ENCODE data around the gene RIC3.

The RIC3 gene, protein sequence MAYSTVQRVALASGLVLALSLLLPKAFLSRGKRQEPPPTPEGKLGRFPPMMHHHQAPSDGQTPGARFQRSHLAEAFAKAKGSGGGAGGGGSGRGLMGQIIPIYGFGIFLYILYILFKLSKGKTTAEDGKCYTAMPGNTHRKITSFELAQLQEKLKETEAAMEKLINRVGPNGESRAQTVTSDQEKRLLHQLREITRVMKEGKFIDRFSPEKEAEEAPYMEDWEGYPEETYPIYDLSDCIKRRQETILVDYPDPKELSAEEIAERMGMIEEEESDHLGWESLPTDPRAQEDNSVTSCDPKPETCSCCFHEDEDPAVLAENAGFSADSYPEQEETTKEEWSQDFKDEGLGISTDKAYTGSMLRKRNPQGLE

GRCh38 chr11:8168485-8169257 is at the start of gene RIC3:
Gene RIC3 (minus strand): TSS chr11:8169025. CDS start chr11:8168989, 36 bp downstream.
- peak; percentile 61 to 72 for DNase-seq

DNA sequence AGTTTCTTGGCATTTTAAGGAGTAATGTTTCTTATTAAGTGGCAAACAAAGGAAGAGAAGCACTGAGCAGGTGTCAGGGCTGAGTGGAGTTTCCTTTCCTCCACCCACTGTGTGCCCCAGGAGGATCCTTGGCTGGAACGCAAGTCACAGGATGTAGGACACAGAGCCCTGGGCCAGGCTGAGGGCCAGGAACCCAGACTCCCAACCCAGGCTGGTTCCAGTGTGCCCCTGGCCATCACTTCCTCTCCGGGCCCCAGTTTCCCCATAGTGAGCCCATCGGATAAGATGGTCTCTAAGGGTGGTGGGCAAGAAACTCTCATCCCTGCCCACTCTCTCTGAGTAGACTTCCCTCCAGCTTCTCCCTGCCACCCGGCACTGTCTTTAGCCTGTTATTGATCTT is 49.6 kb upstream of the RIC3 start:
- no peak for DNase-seq

- DNase-seq = no peak
Observed at GRCh38 chr11:8217926-8218325, 49.1 kb upstream of the RIC3 start.

GRCh38 chr11:8217136-8217535 is 48.3 kb upstream of the RIC3 start:
- no peak for DNase-seq

GRCh38 chr11:8213376-8213775 is 44.6 kb upstream of the RIC3 start:
- no peak for DNase-seq

- peak; percentile 66 to 67 for DNase-seq
Observed at GRCh38 chr11:8209208-8209807, 40.5 kb upstream of the RIC3 start.

- no peak for DNase-seq
Observed at GRCh38 chr11:8207080-8208000, 38.5 kb upstream of the RIC3 start.

DNA sequence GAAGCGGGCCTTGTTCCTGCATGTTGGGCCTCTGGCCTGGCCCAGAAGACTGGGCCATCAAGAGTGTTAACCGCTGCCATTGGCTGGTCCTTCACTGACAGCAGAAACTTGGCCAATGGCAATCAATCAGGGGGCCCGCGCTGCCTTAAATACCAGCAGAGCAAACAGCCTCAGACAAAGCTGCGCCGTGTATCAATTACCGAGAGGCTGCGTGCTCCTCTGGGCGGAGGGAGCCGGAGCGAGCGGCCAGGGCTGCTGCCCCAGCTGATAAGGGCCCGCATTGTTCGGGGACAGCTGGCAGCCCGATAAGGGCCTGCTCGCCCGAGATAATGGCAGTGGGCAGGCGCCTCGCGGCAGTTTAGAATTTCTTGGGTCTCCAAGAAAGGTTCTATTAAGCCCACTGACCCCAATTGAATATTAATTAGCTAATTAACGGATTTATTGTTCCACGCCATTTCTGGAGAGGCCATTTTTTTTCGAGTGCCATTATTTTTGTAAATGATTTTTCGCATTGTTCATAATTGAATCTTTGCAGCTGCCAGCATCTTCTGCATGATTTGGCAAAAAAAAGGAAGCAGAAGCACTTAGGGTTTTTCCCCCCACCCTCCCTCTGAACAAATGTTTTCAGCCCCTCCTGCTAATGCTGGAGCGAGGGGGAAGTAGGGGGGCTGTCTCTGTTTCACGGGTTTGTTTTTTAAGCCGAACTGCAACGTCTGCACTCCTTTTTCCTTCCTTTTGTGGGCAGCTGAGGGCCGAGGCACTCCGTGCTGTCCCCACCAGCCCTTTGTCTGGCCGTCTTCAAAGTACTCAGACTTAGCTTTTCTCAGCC is 37.6 kb upstream of the RIC3 start:
- no peak for DNase-seq

DNA sequence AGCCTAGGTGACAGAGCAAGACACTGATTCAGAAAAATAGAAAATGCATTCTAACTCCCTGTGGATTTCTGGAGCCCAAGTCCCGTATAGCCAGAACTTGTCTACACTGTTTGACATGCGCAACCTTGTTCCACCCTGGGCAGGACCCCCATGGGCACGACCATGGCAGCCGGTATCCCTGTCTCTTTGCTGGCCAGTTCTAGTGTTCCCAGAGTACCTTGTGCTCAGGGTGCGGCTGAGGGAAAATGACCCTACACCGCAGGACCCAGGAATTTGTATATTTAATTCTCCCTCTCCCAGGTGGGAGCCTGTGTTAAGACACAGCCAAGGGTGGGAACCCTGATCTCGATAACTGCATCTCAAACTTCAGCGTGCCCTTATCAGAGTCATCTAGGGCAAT is 36.7 kb upstream of the RIC3 start:
- no peak for DNase-seq

GRCh38 chr11:8204596-8204995 is 35.8 kb upstream of the RIC3 start:
- no peak for DNase-seq

DNA sequence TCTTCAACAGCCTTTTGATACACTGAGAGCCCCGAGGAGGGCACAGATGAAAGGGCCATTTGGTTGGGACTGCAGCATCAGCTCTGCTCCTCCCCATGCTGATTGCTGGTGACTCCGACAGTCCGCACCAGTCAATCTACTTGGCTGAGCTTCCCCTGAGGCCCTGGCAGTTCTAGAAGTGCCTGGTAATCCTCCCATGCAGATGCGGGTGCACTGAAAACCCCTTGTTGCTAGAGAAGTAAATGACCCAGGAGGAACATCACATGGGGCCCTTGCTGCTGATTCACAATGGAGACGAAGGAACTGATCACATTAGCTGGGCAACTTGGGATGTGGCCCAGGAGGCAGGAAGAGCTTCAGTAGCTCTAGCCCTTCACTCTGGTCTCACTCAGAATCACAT is 35.2 kb upstream of the RIC3 start:
- DNase-seq = no peak

GRCh38 chr11:8203414-8203715 is 34.5 kb upstream of the RIC3 start:
- no peak for DNase-seq

- no peak for DNase-seq
Observed at GRCh38 chr11:8202516-8203413, 33.9 kb upstream of the RIC3 start.

DNA sequence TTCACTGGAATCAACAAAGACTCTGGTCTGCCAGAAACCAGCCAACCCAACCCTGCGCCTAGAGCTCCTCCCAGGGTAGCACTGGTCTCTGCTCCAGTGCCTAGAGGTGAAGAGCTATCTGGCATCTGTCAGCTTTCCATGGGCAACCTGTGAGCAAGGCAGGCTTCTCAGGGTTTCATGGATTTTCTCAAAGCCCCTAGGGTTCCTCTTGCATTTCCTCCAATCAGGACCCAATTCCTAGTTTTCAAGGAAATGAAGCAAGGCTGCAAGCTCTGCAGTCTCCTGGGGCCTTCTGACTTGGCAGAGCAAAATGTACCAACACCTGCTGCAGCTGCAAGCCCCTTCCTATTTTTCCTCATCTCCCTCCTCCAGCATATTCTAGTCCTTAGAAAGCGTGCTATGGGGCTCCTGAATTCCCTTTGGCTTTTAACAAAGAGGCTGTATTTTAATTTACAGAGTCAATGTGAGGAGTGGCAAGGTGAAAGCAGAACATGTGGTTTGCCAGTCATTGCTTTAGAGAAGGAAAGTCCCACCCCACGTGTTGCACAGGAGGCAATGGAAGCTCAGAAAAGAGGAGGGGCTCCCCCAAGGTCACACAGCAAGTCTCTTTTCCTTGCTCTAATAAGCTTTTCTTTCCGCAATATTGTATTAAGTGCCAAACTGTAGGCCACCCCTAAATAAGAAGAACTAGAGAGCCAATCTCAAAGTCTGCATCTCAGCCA is 33.0 kb upstream of the RIC3 start:
- no peak for DNase-seq

GRCh38 chr11:8199676-8200075 is 30.9 kb upstream of the RIC3 start:
- no peak for DNase-seq

DNA sequence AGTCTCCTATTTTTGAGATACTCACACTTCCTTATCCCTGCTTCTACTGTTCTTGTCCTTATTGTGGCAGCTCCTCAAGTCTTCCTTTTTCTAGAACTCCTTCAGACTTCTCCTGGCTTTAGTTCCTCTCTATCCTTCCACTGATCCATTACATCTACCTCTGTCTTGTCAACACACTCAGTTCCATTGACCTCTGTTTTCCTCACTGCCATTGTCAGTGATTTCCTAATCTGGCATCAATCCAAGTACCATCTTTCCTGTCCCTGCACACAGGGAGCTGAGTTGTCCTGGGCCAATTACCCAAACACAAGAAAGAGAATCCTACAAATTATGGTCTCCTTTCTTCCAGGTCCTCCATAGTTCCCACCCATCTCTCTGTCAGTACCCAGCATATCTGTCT is 27.9 kb upstream of the RIC3 start:
- no peak for DNase-seq

- no peak for DNase-seq
Observed at GRCh38 chr11:8194956-8195355, 26.1 kb upstream of the RIC3 start.

DNA sequence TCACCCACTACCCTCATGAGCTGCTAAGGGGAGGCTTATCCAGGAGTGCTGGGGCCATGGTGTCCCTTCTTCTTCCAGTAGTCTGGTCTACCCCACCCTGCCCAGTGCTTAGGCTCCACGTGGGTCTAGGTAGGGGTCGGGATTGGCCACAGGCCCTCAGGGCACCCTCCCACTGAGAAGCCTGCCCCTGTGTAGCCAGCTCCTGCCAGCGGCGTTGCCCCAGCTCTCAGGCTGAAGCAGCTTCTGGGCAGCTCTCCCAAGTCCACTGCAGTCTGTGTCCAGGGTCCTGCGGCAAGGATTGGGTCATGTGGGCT is 24.0 kb upstream of the RIC3 start:
- DNase-seq = no peak

DNA sequence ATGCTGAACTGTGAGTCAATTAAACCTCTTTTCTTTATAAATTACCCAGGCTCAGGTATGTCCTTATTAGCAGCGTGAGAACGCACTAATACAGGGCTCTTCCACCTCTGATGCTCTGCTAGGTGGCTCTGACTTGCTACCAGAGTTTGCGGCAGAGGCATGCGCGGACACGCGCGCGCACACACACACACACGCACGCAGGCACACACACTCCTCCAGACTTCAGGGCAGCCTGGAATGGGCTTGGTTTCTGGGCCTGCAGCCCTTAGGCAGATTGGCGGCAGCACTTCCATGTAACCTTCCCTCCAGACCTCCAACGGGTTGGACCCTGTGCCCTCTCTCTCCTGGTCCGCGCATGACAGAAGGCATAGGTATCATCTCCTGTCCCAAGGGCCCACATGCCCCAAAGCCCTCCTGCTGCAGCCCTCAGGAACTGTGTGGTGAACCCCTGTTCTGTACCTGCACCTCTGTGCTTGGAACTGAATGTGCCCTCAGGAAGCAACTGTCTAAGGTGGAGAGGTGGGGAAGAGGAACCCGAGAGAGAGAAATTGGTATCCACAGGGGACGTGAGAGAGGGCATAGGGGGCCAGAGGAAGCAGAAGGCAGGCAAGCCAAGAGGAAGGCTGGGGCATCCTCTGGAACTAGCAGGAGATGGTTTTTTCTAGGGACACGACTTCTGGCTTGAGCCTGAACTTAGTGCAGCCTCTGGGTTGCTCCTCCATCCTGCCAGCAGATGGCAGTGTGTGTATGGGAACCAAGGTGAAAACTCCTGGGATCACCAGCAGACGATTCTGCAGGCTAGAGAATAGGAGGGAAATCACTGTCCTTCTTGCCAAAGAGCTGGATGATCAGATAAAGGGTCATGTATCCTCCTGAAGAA is 23.4 kb upstream of the RIC3 start:
- DNase-seq = peak; percentile 54 to 59

Measured in activated T-cell treated with anti-CD3 and anti-CD28 coated beads, Interleukin-2, amount 50 U/mL, for 48 hours (primary cell).